HT1080 (cell line): ENCODE measurements around the gene RHCE. TPM values are rescaled to one million over a fixed set of nuclear protein-coding genes. Genes with fewer than 3 reads are reported as not detected.
A peak's percentile ranks its signal among the peaks of the same experiment; 100 is the strongest.
"Not testable (repeated sequence)": the region's sequence is repeated elsewhere in the genome, so short reads cannot be mapped to it uniquely, and the experiment has no call there.

ENCODE experiments used
- DNase-seq: peaks from one replicate; pipeline ENCODE4 v3.0.0-alpha.2; 2015; ENCODE audit warnings: low read depth
- total RNA-seq: library from RNA; depleted of rRNA; stranded (reverse); fragments of >200 nt; shearing (Covaris generic); gene quantifications from 2 replicates; pipeline ENCODE4 v1.2.3, GENCODE V29; 2014

Gene RHCE
- total RNA-seq, 1 experiment from 2014 or later: 0.16 TPM

DNA sequence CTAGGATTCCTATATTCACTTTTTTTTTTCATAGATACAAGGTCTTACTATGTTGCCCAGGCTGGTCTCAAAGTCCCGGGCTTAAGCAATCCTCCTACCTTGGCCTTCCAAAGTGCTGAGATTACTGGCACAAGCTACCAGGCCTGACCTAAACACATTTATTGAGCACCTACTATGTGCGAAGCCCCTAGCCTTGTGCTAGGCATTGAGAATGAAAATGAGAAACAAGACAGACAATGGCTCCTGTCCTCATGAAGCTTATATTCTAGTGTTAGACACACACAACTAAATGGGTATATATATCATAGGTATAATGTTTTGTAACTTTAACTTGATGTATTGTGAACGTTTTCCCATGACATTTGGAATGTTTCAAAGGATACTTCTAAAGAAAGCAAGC is 71.0 kb downstream of the RHCE start:
- no peak for DNase-seq

DNA sequence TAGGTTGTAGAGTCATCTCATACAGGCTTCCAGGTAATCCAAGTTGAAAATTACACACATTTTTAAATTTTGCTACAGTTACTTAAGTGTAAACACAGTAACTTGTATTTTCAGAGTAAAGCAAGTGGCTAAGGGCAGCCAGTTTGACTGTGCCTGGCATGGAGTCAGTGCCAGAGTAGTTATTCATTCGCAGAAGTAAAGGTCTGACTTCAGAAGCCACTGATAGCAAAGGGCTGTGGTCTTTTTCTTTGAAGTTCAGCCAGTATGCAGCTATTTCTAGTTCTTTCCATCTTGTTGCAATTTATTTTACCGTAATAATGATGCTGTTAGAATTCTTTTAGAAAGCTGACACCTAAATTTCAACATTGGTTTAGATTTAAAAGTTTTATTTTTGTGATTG is 73.1 kb downstream of the RHCE start:
- no peak for DNase-seq

DNA sequence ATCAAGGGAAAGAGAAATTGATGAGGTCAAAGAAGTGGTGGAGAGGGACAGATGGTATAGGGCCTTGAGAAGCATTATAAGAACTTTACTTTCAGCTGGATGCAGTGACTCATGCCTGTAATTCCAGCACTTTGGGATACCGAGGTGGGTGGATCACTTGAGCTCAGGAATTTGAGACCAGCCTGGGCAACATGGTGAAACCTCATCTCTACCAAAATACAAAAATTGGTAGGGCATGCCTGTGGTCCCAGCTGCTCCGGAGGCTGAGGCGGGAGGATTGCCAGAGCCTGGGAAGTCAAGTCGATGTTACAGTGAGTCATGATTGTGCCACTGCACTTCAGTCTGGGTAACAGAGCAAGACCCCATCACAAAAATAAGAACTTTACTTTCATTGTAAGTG is 76.8 kb downstream of the RHCE start:
- DNase-seq: peak; percentile 87

DNA sequence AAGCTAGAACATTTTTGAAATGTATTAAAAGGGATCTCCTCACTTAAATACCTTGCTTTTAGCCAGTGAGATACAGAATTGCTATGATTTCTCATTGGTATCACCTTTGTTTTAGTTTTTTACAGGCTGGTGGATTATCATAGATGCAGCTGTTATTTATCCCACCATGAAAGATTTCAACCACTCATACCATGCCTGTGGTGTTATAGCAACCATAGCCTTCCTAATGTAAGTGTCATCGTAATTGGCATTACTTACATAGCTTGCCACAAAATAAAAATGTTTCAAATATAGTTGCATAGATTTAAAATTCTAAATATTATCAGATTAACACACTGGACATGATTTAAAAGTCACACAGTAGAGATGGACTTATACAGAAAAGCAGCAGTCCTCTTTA is 77.8 kb downstream of the RHCE start:
- no peak for DNase-seq

DNA sequence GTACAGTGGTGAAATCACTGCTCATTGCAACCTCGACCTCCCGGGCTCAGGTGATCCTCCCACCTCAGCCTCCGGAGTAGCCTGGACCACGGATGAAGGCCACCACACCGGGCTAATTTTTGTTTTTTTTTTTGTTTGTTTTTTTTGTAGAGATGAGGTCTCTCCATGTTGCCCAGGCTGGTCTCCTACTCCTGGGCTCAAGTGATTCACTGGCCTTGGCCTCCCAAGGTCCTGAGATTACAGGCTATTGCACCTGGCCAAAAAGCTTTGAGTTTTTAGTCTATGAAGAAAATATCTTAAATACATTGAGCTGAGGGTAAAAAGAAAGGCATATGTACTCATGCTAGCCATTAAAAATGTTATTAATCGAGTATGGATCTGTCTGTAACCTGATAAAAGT is 78.9 kb downstream of the RHCE start:
- no peak for DNase-seq

DNA sequence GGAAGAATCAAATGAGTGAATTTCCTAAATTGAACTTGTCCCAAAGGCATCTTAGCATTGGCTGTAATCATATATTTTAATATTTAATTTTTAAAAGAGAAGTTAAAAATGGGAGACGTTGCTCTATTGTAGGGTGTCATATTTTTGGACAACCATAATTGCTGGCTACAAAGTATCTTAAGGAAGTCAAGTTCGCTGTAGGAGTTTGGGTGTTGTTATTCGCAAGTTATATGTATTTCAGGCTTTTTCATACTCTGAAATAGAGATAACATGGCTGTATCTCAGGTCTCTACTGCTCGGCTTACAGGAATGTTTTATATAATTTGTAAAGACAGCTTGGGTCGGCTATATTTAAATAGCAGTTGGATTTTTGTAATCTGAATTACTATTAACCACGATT is 81.6 kb downstream of the RHCE start:
- DNase-seq: no peak

DNA sequence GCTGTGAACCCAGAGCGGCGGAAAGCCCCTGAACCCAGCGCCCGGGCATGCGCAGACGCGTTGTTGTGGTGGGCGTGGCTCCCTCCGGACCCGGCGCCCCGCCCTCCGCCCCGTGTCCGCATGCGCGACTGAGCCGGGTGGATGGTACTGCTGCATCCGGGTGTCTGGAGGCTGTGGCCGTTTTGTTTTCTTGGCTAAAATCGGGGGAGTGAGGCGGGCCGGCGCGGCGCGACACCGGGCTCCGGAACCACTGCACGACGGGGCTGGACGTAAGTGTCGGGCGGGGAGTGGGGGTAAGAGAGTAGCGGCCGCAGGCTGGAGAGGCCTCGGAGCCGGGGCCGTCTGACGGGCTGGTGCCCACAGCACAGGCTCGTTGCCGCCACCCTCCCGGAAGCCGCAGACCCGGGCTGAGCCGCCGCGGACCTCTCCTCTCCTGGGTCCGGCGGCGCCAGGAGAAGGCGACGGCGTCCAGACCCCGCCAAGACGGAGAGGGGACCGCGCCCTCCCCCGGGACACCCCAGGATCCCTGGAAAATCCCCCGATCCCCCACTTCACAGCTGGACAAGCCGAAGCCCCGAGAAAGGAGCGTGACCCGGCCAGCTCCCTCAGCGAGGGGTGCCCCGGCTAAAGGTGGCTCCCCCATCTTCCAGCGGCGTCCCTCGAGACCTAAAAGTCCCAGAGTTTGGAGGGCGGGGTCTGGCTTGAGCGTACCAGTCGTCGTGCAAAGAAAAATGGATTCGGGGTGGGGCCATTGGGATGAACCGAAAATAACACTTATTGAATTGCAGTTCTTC is 82.2 kb downstream of the RHCE start, which contains the start of gene TMEM50A:
Gene TMEM50A (plus strand): TSS at position 147 of the 794 bp plus-strand sequence. CDS start 2,153 bp downstream, outside the sequence.
- peak; percentile 87 for DNase-seq

DNA sequence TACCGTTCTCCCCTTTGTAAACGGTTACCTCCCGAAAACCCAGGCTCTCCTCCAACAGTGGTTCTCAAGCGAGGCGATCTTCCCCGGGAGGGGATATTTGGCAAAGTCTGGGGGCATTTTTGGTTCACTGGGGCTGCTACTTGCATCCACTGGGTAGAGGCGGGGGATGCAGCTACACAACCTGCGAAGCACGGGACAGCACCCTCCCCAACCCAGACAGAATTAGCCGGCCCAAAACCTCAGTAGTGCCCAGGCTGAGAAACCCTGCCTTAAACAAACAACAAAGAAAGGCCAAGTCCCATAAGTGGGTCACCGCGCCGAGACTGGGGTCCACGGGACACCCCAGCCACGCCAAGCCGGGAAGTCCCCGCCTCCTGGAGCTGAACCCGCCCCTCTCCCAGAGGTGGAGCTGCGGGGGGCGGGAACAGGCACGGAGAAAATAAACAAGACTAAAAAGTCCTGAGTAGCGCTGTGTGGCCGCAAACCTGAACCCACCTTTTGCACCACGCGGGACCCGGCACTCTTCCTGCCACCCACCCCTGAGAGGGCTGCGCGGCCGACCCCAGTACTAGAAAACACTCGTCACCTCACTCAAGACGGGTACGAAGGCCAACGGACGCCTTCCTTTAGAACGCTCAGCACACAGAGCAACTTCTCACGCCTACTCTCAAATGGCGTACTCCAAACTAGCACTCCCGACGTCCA is 83.0 kb downstream of the RHCE start:
- not testable (repeated sequence) for DNase-seq

DNA sequence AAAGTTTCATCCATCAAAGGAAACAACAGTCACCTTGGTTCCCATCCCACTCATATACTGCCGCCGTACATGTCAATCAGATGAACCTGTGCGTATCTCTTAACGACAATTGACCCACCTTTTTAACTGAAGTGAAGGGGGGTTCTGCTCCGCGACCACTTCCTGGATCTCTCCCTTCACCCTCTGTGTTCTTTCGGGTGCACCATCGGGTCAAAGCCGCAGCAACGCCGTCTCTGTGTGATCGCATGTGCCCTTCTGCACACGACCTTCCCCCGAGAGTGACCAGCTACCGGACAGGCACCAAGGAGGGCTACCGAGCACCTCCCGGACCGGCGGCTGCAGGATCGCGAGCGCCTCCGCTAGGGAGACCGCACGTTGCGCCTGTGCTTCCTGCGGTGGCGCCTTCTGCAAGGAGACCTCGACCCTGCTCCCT is 83.7 kb downstream of the RHCE start:
- DNase-seq: not testable (repeated sequence)

DNA sequence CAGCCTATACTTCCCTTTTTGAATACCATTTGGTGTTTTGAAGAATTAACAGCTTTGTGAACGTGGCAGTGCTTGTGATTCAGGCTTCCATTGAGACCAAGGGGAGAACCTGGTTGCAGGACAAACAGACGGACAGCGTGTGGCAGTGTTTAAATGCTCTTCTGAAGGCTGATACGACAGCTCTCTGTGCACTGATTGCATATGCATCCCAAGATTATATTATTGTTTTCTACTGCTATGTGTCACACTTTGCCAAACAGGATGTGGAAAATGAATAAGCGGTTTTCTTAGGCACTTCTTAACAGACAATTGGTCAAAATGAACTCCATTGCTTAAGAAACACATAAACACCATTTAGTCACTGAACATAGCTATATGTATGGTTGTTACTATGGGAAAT is 90.7 kb downstream of the RHCE start:
- peak; percentile 73 for DNase-seq

DNA sequence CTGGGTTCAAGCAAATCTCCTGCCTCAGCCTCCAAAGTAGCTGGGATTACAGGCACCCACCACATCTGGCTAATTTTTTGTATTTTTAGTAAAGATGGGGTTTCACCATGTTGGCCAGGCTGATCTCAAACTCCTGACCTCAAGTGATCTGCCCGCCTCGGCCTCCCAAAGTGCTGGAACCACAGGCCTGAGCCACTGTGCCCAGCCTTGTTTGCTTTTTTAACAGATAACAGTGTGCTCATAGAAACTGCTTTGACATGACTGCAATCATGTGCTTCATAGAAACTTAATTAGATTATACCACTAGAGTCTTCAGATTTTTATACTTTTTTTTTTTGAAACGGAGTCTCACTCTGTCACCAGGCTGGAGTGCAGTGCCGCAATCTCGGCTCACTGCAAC is 91.3 kb downstream of the RHCE start:
- not testable (repeated sequence) for DNase-seq

DNA sequence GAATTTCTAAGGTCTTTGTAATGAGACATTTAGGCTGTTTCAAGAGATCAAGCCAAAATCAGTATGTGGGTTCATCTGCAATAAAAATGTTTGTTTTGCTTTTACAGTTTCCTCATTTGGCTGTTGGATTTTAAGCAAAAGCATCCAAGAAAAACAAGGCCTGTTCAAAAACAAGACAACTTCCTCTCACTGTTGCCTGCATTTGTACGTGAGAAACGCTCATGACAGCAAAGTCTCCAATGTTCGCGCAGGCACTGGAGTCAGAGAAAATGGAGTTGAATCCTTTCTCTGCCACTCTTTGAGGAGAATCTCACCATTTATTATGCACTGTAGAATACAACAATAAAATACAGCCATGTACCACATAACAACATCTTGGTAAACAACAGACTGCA is 91.8 kb downstream of the RHCE start:
- DNase-seq: not testable (repeated sequence)

DNA sequence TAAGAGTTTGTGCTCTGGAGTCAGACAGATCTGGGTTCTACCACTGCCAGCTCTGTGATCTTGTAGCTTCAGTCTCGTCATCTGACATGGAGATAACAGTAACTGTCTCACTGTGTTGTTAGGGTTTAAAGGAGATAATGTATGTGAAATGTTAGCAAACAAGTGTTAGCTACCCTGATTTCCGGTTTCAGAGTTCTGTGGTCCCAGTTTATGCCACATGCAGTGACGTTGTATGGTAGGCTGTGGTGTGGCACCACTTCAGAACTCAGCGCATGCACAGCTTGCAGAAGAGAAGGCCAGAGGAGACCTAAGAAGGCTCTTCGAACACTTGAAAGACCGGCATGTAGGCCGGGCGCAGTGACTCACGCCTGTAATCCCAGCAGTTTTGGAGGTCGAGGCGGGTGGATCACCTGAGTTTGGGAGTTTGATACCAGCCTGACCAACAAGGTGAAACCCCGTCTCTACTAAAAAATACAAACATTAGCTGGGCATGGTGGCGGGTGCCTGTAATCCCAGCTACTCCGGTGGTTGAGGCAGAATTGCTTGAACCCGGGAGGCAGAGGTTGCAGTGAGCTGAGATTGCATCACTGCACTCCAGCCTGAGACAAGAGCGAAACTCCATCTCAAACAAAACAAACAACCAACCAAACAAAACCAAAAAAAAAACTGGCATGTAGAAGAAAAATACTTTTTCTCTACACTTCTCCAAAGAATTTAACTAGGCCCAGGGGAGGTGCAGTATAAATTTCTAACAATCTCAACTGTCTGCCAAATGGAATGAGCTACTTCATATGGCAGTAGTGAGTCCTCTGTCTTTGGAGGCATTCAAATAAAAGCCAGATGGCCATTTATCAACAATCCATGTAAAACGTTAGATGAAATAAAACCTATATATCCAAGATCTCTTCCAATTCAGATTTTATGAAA is 92.5 kb downstream of the RHCE start:
- not testable (repeated sequence) for DNase-seq

DNA sequence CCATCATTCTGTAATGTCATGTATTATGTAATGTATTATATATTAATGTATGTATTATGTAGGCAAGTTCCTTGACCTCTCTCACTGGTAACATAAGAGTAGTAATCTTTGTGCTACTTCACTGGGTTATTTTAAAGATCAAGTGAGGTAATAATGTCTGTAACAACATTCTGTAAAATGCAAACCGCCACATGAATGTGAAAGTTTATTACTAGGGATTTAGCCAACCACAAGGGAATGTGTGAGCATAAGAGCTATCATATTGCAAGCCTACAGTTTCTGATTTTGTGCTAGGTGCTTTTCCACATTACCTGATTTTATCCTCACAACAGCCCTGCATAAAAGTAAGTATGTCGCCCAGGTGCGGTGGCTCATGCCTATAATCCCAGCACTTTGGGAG is 96.2 kb downstream of the RHCE start:
- DNase-seq: not testable (repeated sequence)

DNA sequence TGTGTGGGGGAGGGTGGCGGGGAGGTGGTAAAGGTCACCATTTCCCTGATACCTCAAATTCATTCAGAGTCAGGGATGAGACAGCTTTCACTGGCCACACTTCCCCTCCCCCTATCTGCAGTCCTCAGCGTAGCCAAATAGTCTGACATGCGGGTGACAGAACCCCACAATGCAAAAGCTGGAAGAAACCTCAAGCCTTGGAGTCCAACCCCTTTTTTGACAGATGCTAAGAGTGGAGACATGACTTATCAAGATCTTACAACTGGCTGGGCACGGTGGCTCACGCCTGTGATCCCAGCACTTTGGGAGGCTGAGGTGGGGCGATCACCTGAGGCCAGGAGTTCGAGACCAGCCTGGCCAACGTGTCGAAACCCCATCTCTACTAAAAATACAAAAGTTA is 98.5 kb downstream of the RHCE start:
- DNase-seq: not testable (repeated sequence)

DNA sequence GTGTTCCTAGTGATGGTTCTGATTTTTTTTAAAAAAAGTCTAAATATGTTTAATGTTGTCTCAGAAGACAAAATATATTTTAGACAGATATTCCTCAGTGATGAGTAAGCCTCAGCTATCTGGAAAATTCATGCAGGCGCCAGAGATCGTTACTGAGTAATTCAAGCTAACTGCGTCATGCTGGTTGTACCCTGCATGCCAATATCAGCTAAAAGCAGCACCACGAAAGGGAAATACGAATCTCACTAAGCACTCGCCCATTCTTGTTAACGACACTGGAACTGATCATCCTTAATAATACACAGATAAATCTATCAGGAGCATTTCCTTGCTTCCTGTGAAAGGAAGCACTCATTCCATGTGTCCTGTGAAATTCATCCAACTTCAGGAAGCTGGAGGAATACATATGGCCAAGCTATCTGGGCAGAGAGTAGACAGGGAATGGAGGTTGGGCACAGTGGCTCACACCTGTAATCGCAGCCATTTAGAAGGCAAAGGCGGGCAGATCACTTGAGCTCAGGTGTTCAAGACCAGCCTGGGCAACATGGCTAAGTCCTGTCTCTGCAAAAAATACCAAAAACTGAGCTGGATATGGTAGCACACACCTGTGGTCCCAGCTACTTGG is 100.2 kb downstream of the RHCE start:
- DNase-seq: peak; percentile 73

DNA sequence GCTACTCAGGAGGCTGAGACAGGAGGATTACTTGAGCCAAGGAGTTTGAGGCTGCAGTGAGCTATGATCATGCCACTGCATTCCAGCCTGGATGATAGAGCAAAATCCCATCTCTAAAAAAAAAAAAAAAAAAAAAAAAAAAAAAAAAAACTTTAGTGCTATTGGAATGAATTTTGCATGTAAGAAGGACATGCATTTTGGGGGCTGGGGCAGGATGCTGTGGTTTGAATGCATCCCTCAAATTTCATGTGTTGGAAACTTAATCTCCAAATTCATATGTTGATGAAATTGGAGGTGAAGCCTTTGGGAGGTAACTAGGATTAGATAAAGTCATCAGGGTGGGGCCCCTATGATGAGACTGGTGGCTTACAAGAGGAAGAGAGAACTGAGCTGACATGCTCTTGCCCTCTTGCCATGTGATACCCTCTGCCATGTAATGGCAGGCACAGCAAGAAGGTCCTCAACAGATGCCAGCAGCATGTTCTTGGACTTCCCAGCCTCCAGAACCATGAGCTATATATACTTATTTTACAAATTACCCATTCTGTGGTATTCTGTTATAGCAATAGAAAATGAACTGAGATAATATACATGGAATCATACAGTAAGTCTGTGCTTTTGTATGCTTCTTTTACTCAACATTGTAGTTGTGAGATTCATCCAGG is 107.7 kb downstream of the RHCE start:
- DNase-seq: not testable (repeated sequence)
